ENCODE measurements around the gene KCNG2.

The KCNG2 gene

GRCh38 chr18:79800371-79801180 is 2.8 kb downstream of the KCNG2 start:
- no peak for DNase-seq (ENCODE audit: low read depth)

GRCh38 chr18:79801217-79801616 is 3.5 kb downstream of the KCNG2 start:
- no peak for DNase-seq (ENCODE audit: low read depth)

GRCh38 chr18:79801641-79802040 is 3.9 kb downstream of the KCNG2 start:
- no peak for DNase-seq (ENCODE audit: low read depth)

GRCh38 chr18:79802298-79802697 is 4.6 kb downstream of the KCNG2 start:
- no peak for DNase-seq (ENCODE audit: low read depth)

GRCh38 chr18:79803611-79804051 is 5.9 kb downstream of the KCNG2 start:
- no peak for DNase-seq (ENCODE audit: low read depth)

- DNase-seq (ENCODE audit: low read depth), result no peak
These were observed 6.5 kb downstream of the KCNG2 start for GRCh38 chr18:79804130-79804787.

GRCh38 chr18:79805211-79805887 is 7.6 kb downstream of the KCNG2 start:
- DNase-seq (ENCODE audit: low read depth), result no peak

GRCh38 chr18:79805926-79806487 is 8.3 kb downstream of the KCNG2 start:
- no peak for DNase-seq (ENCODE audit: low read depth)

- DNase-seq (ENCODE audit: low read depth), result no peak
These were observed 9.5 kb downstream of the KCNG2 start for GRCh38 chr18:79806976-79807841.

- no peak for DNase-seq (ENCODE audit: low read depth)
These were observed 11.9 kb downstream of the KCNG2 start for GRCh38 chr18:79809482-79810192.

- DNase-seq (ENCODE audit: low read depth), result no peak
These were observed 14.3 kb downstream of the KCNG2 start for GRCh38 chr18:79812052-79812451.

- no peak for DNase-seq (ENCODE audit: low read depth)
These were observed 16.6 kb downstream of the KCNG2 start for GRCh38 chr18:79814373-79814772.

- no peak for DNase-seq (ENCODE audit: low read depth)
These were observed 17.9 kb downstream of the KCNG2 start for GRCh38 chr18:79815657-79816056.

- DNase-seq (ENCODE audit: low read depth), result no peak
These were observed 18.4 kb downstream of the KCNG2 start for GRCh38 chr18:79816092-79816491.

- no peak for DNase-seq (ENCODE audit: low read depth)
These were observed 19.4 kb downstream of the KCNG2 start for GRCh38 chr18:79816981-79817606.

GRCh38 chr18:79817607-79817998 is 19.9 kb downstream of the KCNG2 start:
- DNase-seq (ENCODE audit: low read depth), result no peak

- no peak for DNase-seq (ENCODE audit: low read depth)
These were observed 20.3 kb downstream of the KCNG2 start for GRCh38 chr18:79818036-79818435.

GRCh38 chr18:79818631-79819030 is 20.9 kb downstream of the KCNG2 start:
- no peak for DNase-seq (ENCODE audit: low read depth)

- DNase-seq (ENCODE audit: low read depth), result no peak
These were observed 21.6 kb downstream of the KCNG2 start for GRCh38 chr18:79819064-79819967.

- no peak for DNase-seq (ENCODE audit: low read depth)
These were observed 22.2 kb downstream of the KCNG2 start for GRCh38 chr18:79819968-79820351.
